Uterus (tissue), 4 donors: Measurements from ENCODE around the gene CHCHD10. TPM values are rescaled to one million over a fixed set of nuclear protein-coding genes. Genes with fewer than 3 reads are reported as not detected.

ENCODE experiments used
- DNase-seq, 2 donors: peaks; one replicate each; pipeline ENCODE4 v3.0.0-alpha.2; 2019 to 2020
- H3K27ac ChIP-seq, 2 donors: fragments of 200-600 bp; sonication (generic); 1 replicate in 1 of 2; 2 replicates in 1 of 2; pipeline ENCODE4 v1.5.1; 2016 to 2018
- H3K27me3 ChIP-seq, 2 donors: fragments of 200-600 bp; sonication (generic); one replicate each; pipeline ENCODE4 v1.5.1; 2018 to 2019; ENCODE audit warnings: control low read depth in 1 of 2
- H3K36me3 ChIP-seq, 2 donors: fragments of 200-600 bp; sonication (generic); one replicate each; pipeline ENCODE4 v1.5.1; 2019; ENCODE audit warnings: control low read depth in 1 of 2
- H3K4me1 ChIP-seq, 2 donors: fragments of 200-600 bp; sonication (generic); one replicate each; pipeline ENCODE4 v1.5.1; 2018 to 2019; ENCODE audit warnings: control low read depth in 1 of 2
- H3K4me3 ChIP-seq, 2 donors: fragments of 200-600 bp; sonication (generic); 1 replicate in 1 of 2; 2 replicates in 1 of 2; pipeline ENCODE4 v1.5.1; 2018 to 2019; ENCODE audit warnings: mild to moderate bottlenecking in 1 of 2
- H3K9me3 ChIP-seq, 2 donors: fragments of 200-600 bp; sonication (generic); one replicate each; pipeline ENCODE4 v1.5.1; 2019; ENCODE audit warnings: control low read depth in 1 of 2
- POLR2A ChIP-seq, 2 donors: fragments of 450-650 bp; IDR thresholded peaks; one replicate each; pipeline ENCODE4 v1.6.1; 2016; ENCODE audit warnings: antibody characterized with exemption in 2 of 2, mild to moderate bottlenecking in 1 of 2, moderate library complexity in 1 of 2
- intact Hi-C: fragments of 100-400 bp; cut with DNase I; formaldehyde crosslinking; loops from one replicate; pipeline ENCODE4 v1.15.1; 2023; ENCODE audit warnings: low total_unique reads
- total RNA-seq, 4 donors: library from RNA; depleted of rRNA in 3 of 4; stranded (reverse); fragments of >200 nt in 3 of 4; gene quantifications; one replicate each; pipeline versions ENCODE4 v1.1.0 to v1.2.4, GENCODE V29; 2014 to 2023
- TF ChIP-seq, protein P1 (sequence below), 4 experiments: fragments of 200-600 bp in 2 of 4; fragments of 450-650 bp in 2 of 4; sonication (generic) in 2 of 4; IDR thresholded peaks; one replicate each; pipeline ENCODE4 v1.5.1; 2016 to 2019; ENCODE audit warnings: antibody characterized with exemption in 4 of 4, mild to moderate bottlenecking in 2 of 4, moderate library complexity in 1 of 4
- donor health status: DM: yes; HTN: yes; CAD: no.

Gene CHCHD10
- total RNA-seq, 4 donors from 2014 or later = 0.88 to 21.0 TPM; not detected in 2

DNA sequence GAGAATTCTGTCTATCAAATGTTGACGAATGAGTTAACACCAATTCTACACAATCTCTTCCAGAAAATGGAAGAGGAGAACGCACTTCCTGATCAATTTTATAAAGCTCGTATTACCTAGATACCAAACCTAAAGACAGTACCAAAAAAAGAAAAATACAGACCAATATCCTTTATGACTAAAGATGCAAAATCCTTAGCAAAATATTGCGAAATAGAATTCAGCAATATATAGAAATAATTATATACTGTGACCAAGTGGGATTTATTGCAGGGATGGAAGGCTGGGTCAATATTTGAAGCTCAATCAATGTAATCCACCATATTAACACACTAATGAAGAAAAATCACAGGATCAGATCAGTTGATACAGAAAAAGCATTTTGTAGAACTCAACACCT, 44.6 kb upstream of the CHCHD10 start:
- Histone ChIP-seq H3K27ac (no peak overlapping the region), H3K9me3 (no peaks in the 10 kb centered on the region), H3K27me3 (no peaks in the 10 kb centered on the region)

DNA sequence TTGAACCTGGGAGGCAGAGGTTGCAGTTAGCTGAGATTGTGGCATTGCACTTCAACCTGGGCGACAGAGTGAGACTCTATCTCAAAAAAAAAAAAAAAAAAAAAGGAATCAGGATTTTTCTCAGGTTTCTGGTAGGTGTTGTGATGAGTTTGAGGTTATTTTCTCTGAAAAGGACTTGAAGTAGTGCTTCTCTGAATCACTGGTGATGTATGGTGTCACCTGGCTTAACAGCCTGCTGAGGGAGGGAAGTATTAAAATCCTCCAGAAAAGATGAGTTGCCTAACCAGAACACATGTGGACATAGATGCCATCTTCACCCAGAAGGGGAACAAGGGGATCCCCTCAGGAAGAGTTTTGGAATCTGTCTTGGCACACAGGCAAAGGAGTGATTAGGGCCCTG, 39.1 kb upstream of the CHCHD10 start:
- TF ChIP-seq, protein P1, sequence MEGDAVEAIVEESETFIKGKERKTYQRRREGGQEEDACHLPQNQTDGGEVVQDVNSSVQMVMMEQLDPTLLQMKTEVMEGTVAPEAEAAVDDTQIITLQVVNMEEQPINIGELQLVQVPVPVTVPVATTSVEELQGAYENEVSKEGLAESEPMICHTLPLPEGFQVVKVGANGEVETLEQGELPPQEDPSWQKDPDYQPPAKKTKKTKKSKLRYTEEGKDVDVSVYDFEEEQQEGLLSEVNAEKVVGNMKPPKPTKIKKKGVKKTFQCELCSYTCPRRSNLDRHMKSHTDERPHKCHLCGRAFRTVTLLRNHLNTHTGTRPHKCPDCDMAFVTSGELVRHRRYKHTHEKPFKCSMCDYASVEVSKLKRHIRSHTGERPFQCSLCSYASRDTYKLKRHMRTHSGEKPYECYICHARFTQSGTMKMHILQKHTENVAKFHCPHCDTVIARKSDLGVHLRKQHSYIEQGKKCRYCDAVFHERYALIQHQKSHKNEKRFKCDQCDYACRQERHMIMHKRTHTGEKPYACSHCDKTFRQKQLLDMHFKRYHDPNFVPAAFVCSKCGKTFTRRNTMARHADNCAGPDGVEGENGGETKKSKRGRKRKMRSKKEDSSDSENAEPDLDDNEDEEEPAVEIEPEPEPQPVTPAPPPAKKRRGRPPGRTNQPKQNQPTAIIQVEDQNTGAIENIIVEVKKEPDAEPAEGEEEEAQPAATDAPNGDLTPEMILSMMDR (IDR thresholded peaks at IDR 0.05) = no peak
- no peak for TF ChIP-seq POLR2A (IDR thresholded peaks at IDR 0.05)
- H3K4me3 ChIP-seq = no peak overlapping the region
- intact Hi-C loops = no loop called here
- no peaks in the 10 kb centered on the region for H3K27me3 ChIP-seq
- no peaks in the 10 kb centered on the region for H3K4me1 ChIP-seq
- no peak overlapping the region for H3K27ac ChIP-seq
- DNase-seq = no peak
- no peaks in the 10 kb centered on the region for H3K36me3 ChIP-seq
- no peaks in the 10 kb centered on the region for H3K9me3 ChIP-seq

More for the DNA sequence above, 44.6 kb upstream of the CHCHD10 start:
- H3K36me3 ChIP-seq = no peaks in the 10 kb centered on the region
- TF ChIP-seq, protein P1 (IDR thresholded peaks at IDR 0.05) = no peak
- TF ChIP-seq POLR2A (IDR thresholded peaks at IDR 0.05) = no peak
- intact Hi-C loops = no loop called here
- no peaks in the 10 kb centered on the region for H3K4me1 ChIP-seq
- H3K4me3 ChIP-seq = no peak overlapping the region
- no peak for DNase-seq

DNA sequence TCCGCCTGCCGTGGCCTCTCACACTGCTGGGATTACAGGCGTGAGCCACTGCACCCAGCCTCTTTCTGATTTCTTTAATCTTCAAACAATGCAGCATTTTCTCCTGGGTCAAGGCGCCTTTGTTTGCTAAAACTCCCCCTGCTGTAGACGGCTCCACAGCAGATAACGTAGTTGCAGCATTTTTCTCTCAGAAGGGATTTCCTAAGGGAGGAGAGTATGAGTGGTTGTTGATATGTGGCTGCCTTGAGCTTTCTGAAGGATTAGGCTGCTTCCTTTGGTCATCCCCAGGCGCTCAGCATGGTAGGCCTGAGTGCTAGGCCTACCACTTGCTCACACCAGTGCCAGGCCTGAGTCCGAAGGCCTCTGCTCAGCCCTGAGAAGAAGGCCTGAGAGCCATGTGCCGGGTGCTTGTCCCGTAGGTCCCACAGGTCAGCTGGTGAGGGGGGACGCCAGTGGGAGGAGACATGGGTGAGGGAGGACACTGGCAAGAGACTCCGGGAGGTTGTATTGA, 37.1 kb upstream of the CHCHD10 start:
- Histone ChIP-seq H3K4me1 (no peaks in the 10 kb centered on the region), H3K4me3 (no peak overlapping the region), H3K9me3 (no peaks in the 10 kb centered on the region), H3K27ac (no peak overlapping the region), H3K36me3 (no peaks in the 10 kb centered on the region), H3K27me3 (no peaks in the 10 kb centered on the region)
- TF ChIP-seq, protein P1 (IDR thresholded peaks at IDR 0.05) = no peak
- no peak for TF ChIP-seq POLR2A (IDR thresholded peaks at IDR 0.05)
- intact Hi-C loops = no loop called here
- no peak for DNase-seq

DNA sequence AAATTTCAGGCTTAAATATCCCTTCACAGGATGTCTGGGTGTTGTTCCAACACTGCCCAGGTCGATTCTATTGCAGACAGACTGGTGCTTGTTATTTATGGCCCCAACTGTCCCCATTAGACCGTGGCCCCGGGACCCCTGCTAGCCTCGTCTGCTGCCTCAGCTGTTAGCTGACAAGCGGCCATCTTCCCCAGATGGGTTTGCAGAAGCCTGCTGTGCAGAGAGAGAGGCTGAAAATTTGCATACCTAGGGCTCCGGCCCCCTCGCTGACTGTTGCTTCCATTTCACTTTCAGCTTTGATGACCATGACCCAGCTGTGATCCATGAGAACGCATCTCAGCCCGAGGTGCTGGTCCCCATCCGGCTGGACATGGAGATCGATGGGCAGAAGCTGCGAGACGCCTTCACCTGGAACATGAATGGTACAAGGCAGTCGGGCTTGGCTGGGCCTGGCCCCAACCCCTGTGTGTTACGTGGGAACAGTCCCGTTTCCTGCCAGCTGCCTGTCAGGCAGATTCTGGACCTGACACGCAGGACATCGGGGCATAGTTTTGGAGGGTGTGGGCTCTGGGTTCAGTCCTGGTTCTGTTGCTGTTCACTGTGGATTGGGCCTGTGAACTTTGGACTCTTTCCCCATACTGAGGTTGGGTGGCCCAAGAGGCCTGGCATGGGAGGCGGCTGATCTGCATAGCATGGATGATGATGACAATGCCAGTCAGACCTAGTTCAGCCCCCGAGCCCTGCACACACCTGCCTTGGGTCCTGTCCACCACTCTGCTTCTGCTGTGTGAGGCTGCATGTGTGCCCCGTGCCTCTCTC, 35.4 kb upstream of the CHCHD10 start:
- intact Hi-C loops = no loop called here

More for the DNA sequence above, 35.4 kb upstream of the CHCHD10 start:
- no peak overlapping the region for H3K4me3 ChIP-seq
- DNase-seq = no peak
- H3K27ac ChIP-seq = no peak overlapping the region
- H3K9me3 ChIP-seq = no peaks in the 10 kb centered on the region
- H3K36me3 ChIP-seq = no peaks in the 10 kb centered on the region
- TF ChIP-seq, protein P1 (IDR thresholded peaks at IDR 0.05) = no peak
- no peak for TF ChIP-seq POLR2A (IDR thresholded peaks at IDR 0.05)
- H3K27me3 ChIP-seq = no peaks in the 10 kb centered on the region
- H3K4me1 ChIP-seq = no peaks in the 10 kb centered on the region
